Ramos (cell line): ENCODE measurements around the gene PLXDC2.

ENCODE experiments used
- in situ Hi-C: fragments of 300-500 bp; cut with MboI; formaldehyde crosslinking; loops from one replicate; pipeline ENCODE4 v1.14.3; 2022; ENCODE audit warnings: low sequenced_read_pairs; ENCODE audit not compliant: unreplicated experiment

PLXDC2 gene

GRCh38 chr10:20298417-20298816 lies 482.2 kb downstream of the PLXDC2 start:
- in situ Hi-C loops, result no loop called here

- in situ Hi-C loops, result no loop called here
Measured at GRCh38 chr10:20299034-20299736, 483.0 kb downstream of the PLXDC2 start.

- in situ Hi-C loops, result no loop called here
Measured at GRCh38 chr10:20300735-20301134, 484.5 kb downstream of the PLXDC2 start.

GRCh38 chr10:20302033-20302432 lies 485.8 kb downstream of the PLXDC2 start:
- in situ Hi-C loops, result no loop called here

- in situ Hi-C loops, result no loop called here
Measured at GRCh38 chr10:20303453-20304152, 487.4 kb downstream of the PLXDC2 start.

GRCh38 chr10:20313665-20314064 lies 497.4 kb downstream of the PLXDC2 start:
- in situ Hi-C loops, result no loop called here

- in situ Hi-C loops, result no loop called here
Measured at GRCh38 chr10:20314431-20314830, 498.2 kb downstream of the PLXDC2 start.

- in situ Hi-C loops, result no loop called here
Measured at GRCh38 chr10:20327954-20328353, 511.7 kb downstream of the PLXDC2 start.

- in situ Hi-C loops, result no loop called here
Measured at GRCh38 chr10:20330246-20330645, 514.0 kb downstream of the PLXDC2 start.

GRCh38 chr10:20334559-20334958 lies 518.3 kb downstream of the PLXDC2 start:
- in situ Hi-C loops, result no loop called here
